22Rv1 (cell line): Measurements from ENCODE around the gene ZNF692.

Source experiments
- CTCF ChIP-seq: fragments of 450-650 bp; IDR thresholded peaks from 2 replicates; pipeline ENCODE4 v1.5.1; 2017; ENCODE audit warnings: mild to moderate bottlenecking
- ZFX ChIP-seq: fragments of 450-650 bp; IDR thresholded peaks from 2 replicates; pipeline ENCODE4 v1.6.1; 2017; ENCODE audit warnings: antibody characterized with exemption, borderline replicate concordance

- TF ChIP-seq CTCF (no peak), ZFX (no peak)
Measured at GRCh38 chr1:248852481-248853405, 6.1 kb downstream of the ZNF692 start.
